Mucosa of stomach (tissue), 1 donor: ENCODE measurements around the gene HSPB7.
A peak's percentile ranks its signal among the peaks of the same experiment; 100 is the strongest.

Experiments
- H3K27me3 ChIP-seq: one replicate; pipeline ENCODE4 v1.7.0; 2013; ENCODE audit warnings: mild to moderate bottlenecking, low read length; ENCODE audit not compliant: control insufficient read depth, insufficient read depth
- H3K36me3 ChIP-seq: one replicate; pipeline ENCODE4 v1.7.0; 2013; ENCODE audit warnings: low read length; ENCODE audit not compliant: control insufficient read depth, insufficient read depth
- H3K4me1 ChIP-seq: one replicate; pipeline ENCODE4 v1.7.0; 2013; ENCODE audit warnings: mild to moderate bottlenecking, low read length; ENCODE audit not compliant: control insufficient read depth, insufficient read depth
- H3K4me3 ChIP-seq: one replicate; pipeline ENCODE4 v1.7.0; 2013; ENCODE audit warnings: low read length
- H3K9ac ChIP-seq: one replicate; pipeline ENCODE4 v1.7.0; 2013; ENCODE audit warnings: mild to moderate bottlenecking, low read length, moderate library complexity
- H3K9me3 ChIP-seq: one replicate; pipeline ENCODE4 v1.7.0; 2013; ENCODE audit warnings: mild to moderate bottlenecking, low read length, moderate library complexity; ENCODE audit not compliant: control insufficient read depth
- donor health status: Pancreatic carcinoma.

Gene HSPB7

DNA sequence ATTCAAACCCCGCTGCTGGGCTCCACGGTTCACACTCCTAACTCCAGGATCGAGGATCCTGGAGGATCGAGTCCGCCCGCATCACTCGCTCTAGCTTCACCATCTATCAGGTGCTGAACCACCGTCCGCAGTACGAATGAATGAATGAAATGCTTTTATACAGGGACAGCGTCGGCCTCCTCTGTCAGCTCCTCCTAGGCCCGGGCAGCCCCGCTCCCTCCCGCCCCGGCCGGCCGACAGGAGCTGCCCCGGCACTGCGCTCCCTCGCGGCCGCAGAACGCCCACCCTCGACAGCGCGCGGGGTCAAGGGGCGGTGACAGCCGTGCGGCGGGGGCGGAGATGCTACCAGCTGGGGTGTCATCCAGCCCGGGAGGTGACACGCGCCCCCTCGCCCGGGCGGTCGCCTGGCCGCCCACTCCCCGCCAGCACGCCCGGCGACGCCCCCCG is 42.5 kb downstream of the HSPB7 start:
- no peaks in the 10 kb centered on the region for H3K27me3 ChIP-seq
- H3K36me3 ChIP-seq: no peaks in the 10 kb centered on the region
- H3K4me1 ChIP-seq: peaks cover 12% of the 10 kb centered on the region
- peak overlapping the region; percentile 62 for H3K9ac ChIP-seq
- peak overlapping the region; percentile 54 for H3K4me3 ChIP-seq
- no peaks in the 10 kb centered on the region for H3K9me3 ChIP-seq

DNA sequence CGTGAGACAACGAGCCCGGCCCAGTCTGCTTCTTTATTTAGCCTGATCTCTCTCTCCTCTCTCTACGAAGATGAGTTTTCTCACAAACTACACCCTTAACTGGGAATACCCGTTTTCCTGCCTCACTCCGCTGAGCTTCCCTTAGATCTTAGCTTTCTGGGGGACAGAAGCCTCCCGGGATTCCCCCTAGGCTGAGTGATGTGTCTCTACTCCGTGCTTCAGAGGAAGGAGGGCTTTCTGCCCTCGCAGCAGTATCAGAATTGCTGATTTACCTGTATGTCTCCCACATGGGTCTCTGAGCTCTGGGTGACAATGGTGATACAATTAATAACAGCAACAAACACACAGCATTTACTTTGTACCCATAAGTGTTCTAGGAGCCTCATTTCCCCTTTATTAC is 43.0 kb downstream of the HSPB7 start:
- peaks cover 12% of the 10 kb centered on the region for H3K4me1 ChIP-seq
- no peaks in the 10 kb centered on the region for H3K36me3 ChIP-seq
- peak overlapping the region; percentile 62 for H3K9ac ChIP-seq
- H3K4me3 ChIP-seq: peak overlapping the region; percentile 54
- no peaks in the 10 kb centered on the region for H3K9me3 ChIP-seq
- H3K27me3 ChIP-seq: no peaks in the 10 kb centered on the region

DNA sequence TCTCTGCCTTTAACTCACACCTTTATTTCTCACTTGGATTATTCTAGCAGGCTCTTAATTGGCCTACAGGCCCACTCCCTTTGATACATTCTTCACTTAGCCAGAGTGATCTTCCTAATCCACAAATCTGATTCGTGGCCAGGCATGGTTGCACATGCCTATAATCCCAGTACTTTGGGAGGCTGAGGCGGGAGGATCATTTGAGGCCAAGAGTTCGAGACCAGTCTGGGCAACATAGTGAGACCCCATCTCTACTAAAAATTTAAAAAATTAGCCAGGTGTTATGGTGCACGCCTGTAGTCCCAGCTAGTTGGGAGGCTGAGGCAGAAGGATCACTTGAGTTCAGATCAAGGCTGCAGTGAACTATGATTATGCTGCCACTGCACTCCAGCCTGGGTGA is 44.1 kb downstream of the HSPB7 start:
- H3K9me3 ChIP-seq: no peaks in the 10 kb centered on the region
- H3K36me3 ChIP-seq: no peaks in the 10 kb centered on the region
- no peak overlapping the region for H3K9ac ChIP-seq
- H3K4me1 ChIP-seq: peaks cover 12% of the 10 kb centered on the region
- no peaks in the 10 kb centered on the region for H3K27me3 ChIP-seq
- H3K4me3 ChIP-seq: no peak overlapping the region

DNA sequence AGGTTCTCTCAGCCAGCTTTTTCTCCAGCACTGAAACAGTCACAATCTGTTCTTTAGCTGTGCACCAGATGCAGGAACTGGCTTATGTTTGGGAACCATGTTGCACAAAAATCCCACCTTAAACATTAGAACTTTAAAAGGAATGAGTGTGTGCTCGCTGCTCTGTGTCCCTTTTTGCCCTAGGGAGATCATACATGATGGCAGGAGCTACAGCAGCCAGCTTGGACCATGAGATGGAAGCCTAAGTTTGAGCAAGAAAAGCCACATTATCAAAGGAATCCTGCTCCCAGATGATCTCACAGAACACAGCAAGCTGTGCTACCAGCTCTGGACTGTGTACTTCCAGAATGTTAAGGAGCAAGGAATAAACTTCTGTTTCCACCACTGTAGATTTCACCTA is 45.4 kb downstream of the HSPB7 start:
- Histone ChIP-seq H3K9ac (no peak overlapping the region), H3K27me3 (no peaks in the 10 kb centered on the region), H3K36me3 (no peaks in the 10 kb centered on the region), H3K4me3 (no peak overlapping the region), H3K9me3 (no peaks in the 10 kb centered on the region), H3K4me1 (peaks cover 12% of the 10 kb centered on the region)

DNA sequence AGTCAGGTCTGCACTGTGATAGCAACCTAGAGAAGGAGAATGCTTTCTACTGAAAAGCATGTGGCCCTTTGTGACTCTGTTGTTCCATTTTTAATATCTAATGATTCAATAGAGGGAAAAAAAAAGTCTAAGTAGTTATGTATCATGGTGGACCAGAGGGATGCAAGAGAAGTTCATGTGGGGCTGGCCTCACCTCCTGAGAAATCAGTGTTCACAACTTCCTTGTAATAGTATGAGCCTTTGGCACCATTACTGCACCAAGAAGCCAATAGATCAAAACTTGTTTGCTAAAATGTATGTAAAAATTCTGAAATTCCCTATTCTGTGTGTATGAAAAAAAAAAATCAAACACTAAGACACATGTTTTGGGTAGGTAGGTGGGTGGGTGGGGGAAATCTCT is 46.9 kb downstream of the HSPB7 start:
- H3K27me3 ChIP-seq: no peaks in the 10 kb centered on the region
- H3K9ac ChIP-seq: no peak overlapping the region
- no peaks in the 10 kb centered on the region for H3K9me3 ChIP-seq
- H3K36me3 ChIP-seq: no peaks in the 10 kb centered on the region
- H3K4me1 ChIP-seq: peaks cover 10% of the 10 kb centered on the region
- no peak overlapping the region for H3K4me3 ChIP-seq

DNA sequence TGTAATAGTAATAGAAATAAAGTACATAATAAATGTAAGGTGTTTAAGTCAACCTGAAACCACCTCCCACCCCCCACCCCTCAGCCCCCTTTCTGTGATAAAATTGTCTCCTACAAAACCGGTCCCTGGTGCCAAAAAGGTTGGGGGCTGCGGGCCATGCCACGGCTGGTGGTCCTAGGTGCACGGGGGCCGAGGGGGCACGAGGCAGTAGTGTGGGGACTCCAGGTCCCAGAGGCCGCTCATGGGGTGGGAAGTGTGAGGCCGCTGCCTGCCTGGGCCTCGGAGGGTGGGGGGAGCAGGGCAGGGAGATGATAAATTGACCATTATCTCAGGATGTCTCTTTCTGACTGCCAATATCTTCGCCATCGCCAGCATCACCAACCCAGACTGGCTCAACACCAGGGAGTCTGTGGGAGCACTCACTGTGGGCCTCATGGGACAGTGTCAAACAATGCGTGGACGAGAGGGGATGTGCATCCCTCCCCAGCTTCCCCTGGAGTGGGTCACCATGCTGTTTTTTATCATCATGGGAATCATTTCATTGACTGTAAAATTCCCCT is 48.4 kb downstream of the HSPB7 start:
- no peak overlapping the region for H3K4me3 ChIP-seq
- H3K9me3 ChIP-seq: no peaks in the 10 kb centered on the region
- H3K36me3 ChIP-seq: no peaks in the 10 kb centered on the region
- H3K4me1 ChIP-seq: peaks cover 4% of the 10 kb centered on the region
- no peak overlapping the region for H3K9ac ChIP-seq
- H3K27me3 ChIP-seq: no peaks in the 10 kb centered on the region

DNA sequence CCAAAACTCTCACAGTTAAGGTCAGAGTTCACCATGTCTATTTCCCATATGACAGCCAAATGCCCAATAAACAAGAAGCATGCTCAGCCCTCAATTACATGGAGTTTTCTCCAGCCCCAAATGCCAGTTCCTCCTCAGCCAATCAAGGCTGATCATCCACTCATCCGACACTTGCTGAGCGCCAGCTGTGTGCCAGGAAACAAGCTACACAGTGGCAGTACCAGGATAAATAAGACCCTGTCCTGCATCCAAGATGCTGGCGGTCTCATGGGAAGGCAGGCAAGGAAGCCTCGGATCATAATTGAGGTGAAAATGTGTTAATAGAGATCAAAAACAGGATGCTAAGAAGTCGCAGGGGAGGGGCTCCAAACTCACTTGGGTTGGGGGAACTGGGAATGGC is 49.7 kb downstream of the HSPB7 start:
- Histone ChIP-seq H3K9ac (no peak overlapping the region), H3K27me3 (no peaks in the 10 kb centered on the region), H3K4me3 (no peak overlapping the region), H3K9me3 (no peaks in the 10 kb centered on the region), H3K36me3 (no peaks in the 10 kb centered on the region), H3K4me1 (peaks cover 4% of the 10 kb centered on the region)

DNA sequence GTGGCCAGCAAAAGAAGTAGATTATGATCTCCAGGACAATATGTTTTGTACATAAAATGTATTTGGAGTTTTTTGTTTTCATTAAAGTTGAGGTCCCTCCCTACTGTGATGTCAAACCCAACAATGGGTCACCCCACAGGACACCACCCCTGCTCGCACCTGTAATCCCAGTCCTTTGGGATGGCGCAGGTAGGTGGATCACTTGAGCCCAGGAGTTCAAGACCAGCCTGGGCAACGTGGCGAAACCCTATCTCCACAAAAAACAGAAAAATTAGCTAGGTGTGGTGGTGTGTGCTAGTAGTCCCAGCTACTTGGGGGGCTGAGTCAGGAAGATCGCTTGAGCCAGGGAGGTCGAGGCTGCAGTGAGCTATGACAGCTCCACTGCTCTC is 50.9 kb downstream of the HSPB7 start:
- Histone ChIP-seq H3K27me3 (no peaks in the 10 kb centered on the region), H3K36me3 (no peaks in the 10 kb centered on the region), H3K9me3 (no peaks in the 10 kb centered on the region), H3K4me3 (no peak overlapping the region), H3K4me1 (peaks cover 4% of the 10 kb centered on the region), H3K9ac (no peak overlapping the region)

DNA sequence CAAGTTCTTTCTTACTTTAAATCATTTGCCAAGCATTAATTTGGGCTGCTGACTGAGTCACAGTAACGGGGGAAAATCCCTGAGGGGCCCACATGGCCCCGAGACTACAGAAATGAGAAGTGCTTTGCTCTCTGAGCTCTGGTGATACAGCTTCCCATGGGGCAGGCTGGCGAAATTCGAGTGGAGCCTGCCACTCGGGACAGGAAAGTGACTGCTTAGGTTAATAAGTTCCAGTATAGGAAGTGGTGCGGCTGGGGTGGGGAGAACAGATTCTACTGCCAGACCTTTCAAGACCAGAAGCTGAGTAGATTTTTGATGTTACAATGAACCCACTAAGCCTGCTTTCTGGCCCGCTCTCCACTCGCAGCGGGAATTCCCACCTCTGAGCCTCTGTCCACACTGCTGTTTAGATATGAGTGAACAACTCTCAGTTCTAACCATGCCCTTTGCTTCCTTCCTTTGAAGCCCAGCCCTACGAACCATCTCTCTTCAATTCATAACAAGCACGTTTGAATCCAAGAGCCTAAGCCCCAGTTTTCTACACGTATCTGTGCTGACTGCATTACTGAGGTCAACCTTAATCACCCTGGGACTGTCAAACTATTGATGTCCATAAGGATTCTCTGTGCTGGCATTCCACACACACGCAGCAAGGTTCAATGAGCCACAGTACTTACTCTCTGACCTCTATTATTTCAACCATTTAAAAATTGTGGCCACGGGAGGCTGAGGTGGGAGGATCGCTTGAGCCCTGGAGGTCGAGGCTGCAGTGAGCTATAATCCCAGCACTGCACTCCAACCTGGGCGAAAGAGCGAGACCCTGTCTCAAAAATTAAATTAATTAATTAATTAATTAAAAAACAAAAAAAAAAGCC is 51.5 kb downstream of the HSPB7 start:
- Histone ChIP-seq H3K36me3 (no peaks in the 10 kb centered on the region), H3K4me1 (peaks cover 4% of the 10 kb centered on the region), H3K9ac (no peak overlapping the region), H3K4me3 (no peak overlapping the region), H3K27me3 (no peaks in the 10 kb centered on the region), H3K9me3 (no peaks in the 10 kb centered on the region)

DNA sequence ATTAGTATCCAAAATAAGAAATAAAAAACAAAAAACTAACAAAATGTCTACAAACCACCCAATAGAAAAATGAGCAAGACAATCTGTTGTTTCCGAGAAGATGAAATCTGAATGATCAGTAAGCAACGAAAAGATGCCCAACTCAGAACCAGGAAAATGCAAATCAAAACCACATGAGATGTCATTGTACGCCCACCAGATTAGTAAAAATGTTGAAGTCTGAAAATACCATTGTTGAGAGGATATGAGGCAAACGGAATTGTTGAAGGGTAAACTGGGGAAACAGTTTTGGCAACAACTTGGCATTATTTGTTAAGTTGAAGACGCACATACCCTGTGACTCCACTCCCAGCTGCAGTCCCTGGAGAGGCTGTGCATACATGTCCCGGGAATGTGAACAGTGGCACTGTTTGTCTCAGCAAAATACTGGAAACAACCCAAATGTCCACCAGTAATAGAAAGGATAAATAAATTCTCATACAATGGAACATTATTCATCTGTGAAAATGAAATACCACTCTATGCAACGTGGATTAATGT is 52.5 kb downstream of the HSPB7 start:
- Histone ChIP-seq H3K27me3 (no peaks in the 10 kb centered on the region), H3K9me3 (no peaks in the 10 kb centered on the region), H3K9ac (no peak overlapping the region), H3K36me3 (no peaks in the 10 kb centered on the region), H3K4me1 (peaks cover 4% of the 10 kb centered on the region), H3K4me3 (no peak overlapping the region)
